ENCODE results near the gene POLR1E.

DNA sequence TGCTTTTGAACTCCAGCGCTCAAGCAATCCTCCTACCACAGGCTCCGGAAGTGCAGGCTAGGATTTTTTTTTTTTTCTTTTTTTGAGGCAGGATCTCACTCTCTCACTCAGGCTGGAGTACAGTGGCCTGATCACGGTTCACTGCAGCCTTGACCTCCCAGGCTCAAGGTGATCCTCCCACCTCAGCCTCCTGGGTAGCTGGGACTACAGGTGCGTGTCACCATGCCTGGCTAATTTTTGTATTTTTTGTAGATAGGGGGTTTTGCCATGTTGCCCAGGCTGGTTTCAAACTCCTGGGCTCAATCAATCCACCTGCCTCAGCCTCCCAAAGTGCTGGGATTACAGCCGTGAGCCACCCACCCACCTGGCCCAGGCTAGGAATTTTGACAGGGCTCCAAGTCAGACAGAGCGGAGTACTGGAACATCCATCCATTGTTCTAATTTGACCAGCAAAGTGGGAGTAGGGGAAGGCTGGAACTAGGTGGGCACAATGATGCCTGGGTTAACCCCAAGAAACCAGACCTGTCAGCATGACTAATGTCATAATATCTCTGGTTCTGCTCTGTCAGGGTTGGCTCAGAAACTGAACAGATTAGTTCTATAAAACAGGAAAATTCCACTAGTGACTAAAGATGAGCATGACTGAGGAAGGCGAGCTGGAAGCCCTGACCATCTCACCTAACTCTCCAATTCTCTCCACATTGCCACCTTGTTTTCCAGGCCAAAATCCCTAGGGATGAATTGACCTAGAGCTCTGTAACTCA is 29.7 kb upstream of the POLR1E start:
- TF ChIP-seq, protein P1, sequence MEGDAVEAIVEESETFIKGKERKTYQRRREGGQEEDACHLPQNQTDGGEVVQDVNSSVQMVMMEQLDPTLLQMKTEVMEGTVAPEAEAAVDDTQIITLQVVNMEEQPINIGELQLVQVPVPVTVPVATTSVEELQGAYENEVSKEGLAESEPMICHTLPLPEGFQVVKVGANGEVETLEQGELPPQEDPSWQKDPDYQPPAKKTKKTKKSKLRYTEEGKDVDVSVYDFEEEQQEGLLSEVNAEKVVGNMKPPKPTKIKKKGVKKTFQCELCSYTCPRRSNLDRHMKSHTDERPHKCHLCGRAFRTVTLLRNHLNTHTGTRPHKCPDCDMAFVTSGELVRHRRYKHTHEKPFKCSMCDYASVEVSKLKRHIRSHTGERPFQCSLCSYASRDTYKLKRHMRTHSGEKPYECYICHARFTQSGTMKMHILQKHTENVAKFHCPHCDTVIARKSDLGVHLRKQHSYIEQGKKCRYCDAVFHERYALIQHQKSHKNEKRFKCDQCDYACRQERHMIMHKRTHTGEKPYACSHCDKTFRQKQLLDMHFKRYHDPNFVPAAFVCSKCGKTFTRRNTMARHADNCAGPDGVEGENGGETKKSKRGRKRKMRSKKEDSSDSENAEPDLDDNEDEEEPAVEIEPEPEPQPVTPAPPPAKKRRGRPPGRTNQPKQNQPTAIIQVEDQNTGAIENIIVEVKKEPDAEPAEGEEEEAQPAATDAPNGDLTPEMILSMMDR (IDR thresholded peaks at IDR 0.05): no peak
- no peak for TF ChIP-seq POLR2A (IDR thresholded peaks at IDR 0.05)
